ENCODE measurements around the gene RPS6KA5.

DNA sequence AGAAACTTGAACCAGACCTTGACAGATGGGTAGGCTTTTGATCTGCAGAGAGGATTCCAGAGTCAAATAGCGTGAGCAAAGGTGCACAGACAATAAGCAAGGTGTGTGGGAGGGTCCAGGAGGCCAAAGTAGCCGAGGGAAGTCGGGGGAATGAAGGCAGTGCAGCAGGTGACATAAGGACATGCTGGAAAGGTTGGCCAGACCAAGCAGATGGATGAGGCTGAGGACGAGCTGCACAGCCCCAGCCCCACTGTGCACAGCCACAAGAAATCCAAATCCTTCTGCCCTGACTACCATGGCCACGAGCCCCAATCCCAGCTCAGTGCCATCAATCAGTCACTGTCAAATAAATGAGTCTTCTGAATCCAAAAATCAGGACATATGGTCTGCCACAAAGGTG, 249.6 kb downstream of the RPS6KA5 start:
- TF ChIP-seq CTCF (IDR thresholded peaks at IDR 0.05; ENCODE audit: low read depth, low read length, poor library complexity, severe bottlenecking) (no peak), EZH2phosphoT487 (IDR thresholded peaks at IDR 0.05; ENCODE audit: borderline replicate concordance, low read length) (no peak)

Data from DOHH2 (cell line).